ENCODE measurements around the gene PLEKHG4B. TPM values are rescaled to one million over a fixed set of nuclear protein-coding genes. Genes with fewer than 3 reads are reported as not detected.
"Not testable (repeated sequence)": the region's sequence is repeated elsewhere in the genome, so short reads cannot be mapped to it uniquely, and the experiment has no call there.

The PLEKHG4B gene
- total RNA-seq, 1 experiment from 2014 or later = 44.3 TPM

GRCh38 chr5:48192-48591, 43.8 kb upstream of the PLEKHG4B start:
- H2BK12ac ChIP-seq (ENCODE audit: insufficient read length, low read depth, low read length) = no peak overlapping the region
- peak; percentile 36 for DNase-seq
- H3K14ac ChIP-seq (ENCODE audit: insufficient read depth, low read length) = no peak overlapping the region
- no peaks in the 10 kb centered on the region for H3K79me2 ChIP-seq (ENCODE audit: insufficient read depth, low read length)
- Mint-ChIP-seq H3K9me3 (no peaks in the 10 kb centered on the region), H3K27ac (no peak overlapping the region; a peak in 1 of 7 replicates), H3K27me3 (ENCODE audit: low read depth) (peaks cover 74% of the 10 kb centered on the region), H3K36me3 (ENCODE audit: insufficient read depth in 1 of 3, low read depth in 3 of 3) (no peaks in the 10 kb centered on the region), H3K4me3 (no peak overlapping the region), H3K4me1 (peaks cover 10 to 24% of the 10 kb centered on the region in 2 experiments)
- no peak overlapping the region for H4K8ac ChIP-seq (replicated peaks; ENCODE audit: insufficient read length, low read depth, low read length)
- H3T11ph ChIP-seq (ENCODE audit: low read length) = no peak overlapping the region
- H3K27me3 ChIP-seq (ENCODE audit: insufficient read depth, low read length) = peaks cover 24% of the 10 kb centered on the region; the same call in 1 of the 2 replicates
- no peaks in the 10 kb centered on the region for H3K79me1 ChIP-seq (ENCODE audit: insufficient read depth, low read depth, low read length, poor library complexity, severe bottlenecking)
- no peak overlapping the region for H2BK20ac ChIP-seq (ENCODE audit: low read depth, low read length, poor library complexity, severe bottlenecking)
- no peaks in the 10 kb centered on the region for H3K4me1 ChIP-seq (ENCODE audit: insufficient read depth, low read length)
- no peak overlapping the region for H3K4ac ChIP-seq (ENCODE audit: low read depth, low read length)
- no peaks in the 10 kb centered on the region for H3K9me3 ChIP-seq (ENCODE audit: control insufficient read depth, low read depth, low read length)
- H3K23ac ChIP-seq (ENCODE audit: insufficient read length, low read depth, low read length) = no peak overlapping the region
- no peak overlapping the region for H2AFZ ChIP-seq (ENCODE audit: low read length)
- no peak overlapping the region for H3K56ac ChIP-seq (ENCODE audit: insufficient read length, low read depth, low read length)
- no peak overlapping the region for H3K4me2 ChIP-seq (ENCODE audit: insufficient read depth, insufficient read length, low read length)
- no peaks in the 10 kb centered on the region for H4K20me1 ChIP-seq (ENCODE audit: control insufficient read depth, insufficient read depth, insufficient read length)
- no peak overlapping the region for H2BK5ac ChIP-seq (ENCODE audit: insufficient read length, low read length)
- no peak overlapping the region for H3K9ac ChIP-seq (ENCODE audit: extremely low read depth, insufficient read length, low read length)
- no peak overlapping the region for H2BK15ac ChIP-seq (ENCODE audit: low read depth, low read length)
- no peak overlapping the region for H2BK120ac ChIP-seq (ENCODE audit: low read depth, low read length, poor library complexity, severe bottlenecking)
- H4K5ac ChIP-seq (ENCODE audit: insufficient read length, low read depth, low read length) = no peak overlapping the region
- H3K18ac ChIP-seq (ENCODE audit: insufficient read length, low read depth, low read length) = no peak overlapping the region
- no peak overlapping the region for H3K27ac ChIP-seq (ENCODE audit: insufficient read length, low read depth, low read length)
- H2AK5ac ChIP-seq (ENCODE audit: insufficient read length, low read length) = no peak overlapping the region
- TF ChIP-seq CTCF (conservative IDR thresholded peaks at IDR 0.05) = no peak
- no peak overlapping the region for H4K91ac ChIP-seq (ENCODE audit: insufficient read length, low read depth, low read length)
- no CpG with 5 or more reads among the region's 2 CpGs for WGBS (ENCODE audit: extremely low coverage, insufficient read length, low lambda C conversion rate)
- H3K23me2 ChIP-seq (ENCODE audit: insufficient read length, low read depth, low read length, poor library complexity, severe bottlenecking) = peaks cover 11% of the 10 kb centered on the region

- not testable (repeated sequence) for H3K4me3 Mint-ChIP-seq; H3K27ac Mint-ChIP-seq; H2BK120ac ChIP-seq (ENCODE audit: low read depth, low read length, poor library complexity, severe bottlenecking); H2BK5ac ChIP-seq (ENCODE audit: insufficient read length, low read length); H3K9ac ChIP-seq (ENCODE audit: extremely low read depth, insufficient read length, low read length); H4K8ac ChIP-seq (replicated peaks; ENCODE audit: insufficient read length, low read depth, low read length); H3K9me3 ChIP-seq (ENCODE audit: control insufficient read depth, low read depth, low read length); H3K56ac ChIP-seq (ENCODE audit: insufficient read length, low read depth, low read length); H3K36me3 Mint-ChIP-seq (ENCODE audit: insufficient read depth in 1 of 3, low read depth in 3 of 3); H3K27ac ChIP-seq (ENCODE audit: insufficient read length, low read depth, low read length); H3K9me3 Mint-ChIP-seq; H3K14ac ChIP-seq (ENCODE audit: insufficient read depth, low read length); H4K91ac ChIP-seq (ENCODE audit: insufficient read length, low read depth, low read length); H2BK12ac ChIP-seq (ENCODE audit: insufficient read length, low read depth, low read length); H3T11ph ChIP-seq (ENCODE audit: low read length); H3K4me2 ChIP-seq (ENCODE audit: insufficient read depth, insufficient read length, low read length); H3K4me1 ChIP-seq (ENCODE audit: insufficient read depth, low read length); H2BK20ac ChIP-seq (ENCODE audit: low read depth, low read length, poor library complexity, severe bottlenecking); H3K79me2 ChIP-seq (ENCODE audit: insufficient read depth, low read length); H3K18ac ChIP-seq (ENCODE audit: insufficient read length, low read depth, low read length); H3K4ac ChIP-seq (ENCODE audit: low read depth, low read length); H2BK15ac ChIP-seq (ENCODE audit: low read depth, low read length); H4K20me1 ChIP-seq (ENCODE audit: control insufficient read depth, insufficient read depth, insufficient read length); H3K23ac ChIP-seq (ENCODE audit: insufficient read length, low read depth, low read length); H3K79me1 ChIP-seq (ENCODE audit: insufficient read depth, low read depth, low read length, poor library complexity, severe bottlenecking); H2AK5ac ChIP-seq (ENCODE audit: insufficient read length, low read length); DNase-seq; H4K5ac ChIP-seq (ENCODE audit: insufficient read length, low read depth, low read length); H2AFZ ChIP-seq (ENCODE audit: low read length)
- peaks cover 24% of the 10 kb centered on the region; the same call in 1 of the 2 replicates for H3K27me3 ChIP-seq (ENCODE audit: insufficient read depth, low read length)
- Mint-ChIP-seq H3K4me1 (peaks cover 15 to 26% of the 10 kb centered on the region in 2 experiments), H3K27me3 (ENCODE audit: low read depth) (peaks cover 71% of the 10 kb centered on the region)
- peaks cover 17% of the 10 kb centered on the region for H3K23me2 ChIP-seq (ENCODE audit: insufficient read length, low read depth, low read length, poor library complexity, severe bottlenecking)
- WGBS (ENCODE audit: extremely low coverage, insufficient read length, low lambda C conversion rate) = no CpG with 5 or more reads among the region's 5 CpGs
These were observed 42.4 kb upstream of the PLEKHG4B start for GRCh38 chr5:49530-49929.

Measured in H9 (cell line).